HCT116 (cell line): ENCODE results near the gene AGAP1. TPM values are rescaled to one million over a fixed set of nuclear protein-coding genes. Genes with fewer than 3 reads are reported as not detected.

Source experiments
- ATAC-seq: fragments of 200-7000 bp; cut with Tn5 transposase; 2 replicates; pipeline ENCODE4 v1.9.1; 2020; ENCODE audit warnings: mild to moderate bottlenecking, moderate library complexity
- BruUV-seq: library from RNA; stranded (reverse); fragments of 400-500 nt; replicated peaks from 2 replicates; lab custom pipeline; 2021; lab: Mats Ljungman, UMichigan
- CTCF ChIA-PET: fragments of 300-600 bp; sonication (Branson Sonifier 250); formaldehyde crosslinking; loops from one replicate; lab custom pipeline; 2021; ENCODE audit warnings: antibody characterized with exemption; lab: Charles Lee
- POLR2A ChIA-PET: fragments of 300-600, 350-600 bp; sonication (Branson Sonifier 250); formaldehyde crosslinking; loops from one replicate; lab custom pipeline; 2021; ENCODE audit warnings: antibody characterized with exemption; lab: Charles Lee
- RAD21 ChIA-PET, 2 experiments: fragments of 300-600 bp; sonication (Branson Sonifier 250); formaldehyde crosslinking; loops; one replicate each; lab custom pipeline; 2023; ENCODE audit warnings: low total read pairs in 2 of 2; ENCODE audit not compliant: uncharacterized antibody in 2 of 2, unreplicated experiment in 2 of 2, low non-redundant PET in 1 of 2; lab: Charles Lee
- DNase-seq: peaks from one replicate; pipeline ENCODE4 v3.0.0-alpha.2; 2010; ENCODE audit warnings: low read depth, low spot score
- H2AFZ ChIP-seq: fragments of 200-600 bp; shearing (Covaris generic), sonication (generic); 2 replicates; pipeline ENCODE4 v1.6.1; 2017; ENCODE audit warnings: low read depth, mixed run types, mixed read lengths, antibody characterized with exemption, low read length; ENCODE audit not compliant: poor library complexity, severe bottlenecking
- H3K27ac ChIP-seq: 2 replicates; pipeline ENCODE4 v1.5.1; 2012; ENCODE audit warnings: low read depth, low read length
- H3K27me3 ChIP-seq: fragments of 200-600 bp; sonication (generic); 2 replicates; pipeline ENCODE4 v1.6.1; 2016; ENCODE audit warnings: mixed run types, low read length, mixed read lengths; ENCODE audit not compliant: insufficient read depth
- H3K36me3 ChIP-seq, 2 experiments: fragments of 200-500 bp in 1 of 2; fragments of 200-600 bp in 1 of 2; sonication (Bioruptor generic) in 1 of 2; sonication (generic) in 1 of 2; 2 replicates each; pipeline versions ENCODE4 v1.5.1 to v1.6.1; 2014 to 2016; ENCODE audit warnings: low read length in 2 of 2, inconsistent platforms in 1 of 2, mixed read lengths in 1 of 2, mixed run types in 1 of 2; ENCODE audit not compliant: insufficient read depth in 2 of 2, control insufficient read depth in 1 of 2
- H3K4me1 ChIP-seq, 2 experiments: fragments of 200-600 bp in 1 of 2; sonication (generic) in 1 of 2; 2 replicates each; pipeline versions ENCODE4 v1.5.1 to v1.6.1; 2012 to 2017; ENCODE audit warnings: low read length in 2 of 2, inconsistent platforms in 1 of 2, mild to moderate bottlenecking in 1 of 2, mixed read lengths in 1 of 2, mixed run types in 1 of 2, moderate library complexity in 1 of 2; ENCODE audit not compliant: insufficient read depth in 2 of 2, control insufficient read depth in 1 of 2
- H3K4me2 ChIP-seq: fragments of 200-600 bp; sonication (generic); 2 replicates; pipeline ENCODE4 v1.6.1; 2017; ENCODE audit warnings: mixed run types, low read length, mixed read lengths
- H3K4me3 ChIP-seq, 2 experiments: fragments of 200-600 bp in 1 of 2; sonication (generic) in 1 of 2; replicated peaks in 1 of 2; 2 replicates each; pipeline ENCODE4 v1.5.1; 2011 to 2016; ENCODE audit warnings: low read length in 2 of 2, control low read depth in 1 of 2, low read depth in 1 of 2, mild to moderate bottlenecking in 1 of 2, mixed read lengths in 1 of 2, mixed run types in 1 of 2
- H3K79me2 ChIP-seq: fragments of 200-600 bp; sonication (generic); 2 replicates; pipeline ENCODE4 v1.6.1; 2017; ENCODE audit warnings: mild to moderate bottlenecking, mixed run types, low read length, moderate library complexity, mixed read lengths; ENCODE audit not compliant: insufficient read depth
- H3K9ac ChIP-seq: fragments of 200-600 bp; sonication (generic); 2 replicates; pipeline ENCODE4 v1.6.1; 2016; ENCODE audit warnings: low read length, mixed read lengths
- H3K9me2 ChIP-seq: fragments of 200-600 bp; sonication (generic), shearing (Covaris generic); 2 replicates; pipeline ENCODE4 v1.6.1; 2017; ENCODE audit warnings: mixed run types, mild to moderate bottlenecking, moderate library complexity; ENCODE audit not compliant: insufficient read depth
- H3K9me3 ChIP-seq, 2 experiments: fragments of 200-500 bp in 1 of 2; fragments of 200-600 bp in 1 of 2; sonication (Bioruptor generic) in 1 of 2; sonication (generic) in 1 of 2; 2 replicates each; pipeline ENCODE4 v1.6.1; 2014 to 2017; ENCODE audit warnings: low read length in 2 of 2, mixed read lengths in 2 of 2, inconsistent platforms in 1 of 2, low read depth in 1 of 2, mild to moderate bottlenecking in 1 of 2, mixed run types in 1 of 2, moderate library complexity in 1 of 2; ENCODE audit not compliant: control insufficient read depth in 1 of 2, insufficient read depth in 1 of 2
- H4K20me1 ChIP-seq: fragments of 200-600 bp; sonication (generic), shearing (Covaris generic); 2 replicates; pipeline ENCODE4 v1.6.1; 2017; ENCODE audit warnings: mixed run types, mild to moderate bottlenecking, moderate library complexity; ENCODE audit not compliant: insufficient read depth
- CEBPB ChIP-seq: IDR thresholded peaks from 2 replicates; pipeline ENCODE4 v1.6.1; 2012; ENCODE audit warnings: low read depth
- CTCF ChIP-seq, 3 experiments: fragments of 200-600 bp in 1 of 3; sonication (generic) in 1 of 3; IDR thresholded peaks in 2 of 3; conservative IDR thresholded peaks in 1 of 3; 2 replicates each; pipeline ENCODE4 v1.5.1; 2012 to 2017; ENCODE audit warnings: low read depth in 2 of 3, low read length in 2 of 3, antibody characterized with exemption in 1 of 3, borderline replicate concordance in 1 of 3, control low read depth in 1 of 3, mild to moderate bottlenecking in 1 of 3, mixed read lengths in 1 of 3, mixed run types in 1 of 3, moderate library complexity in 1 of 3; ENCODE audit not compliant: insufficient read depth in 1 of 3
- EGR1 ChIP-seq: IDR thresholded peaks from 2 replicates; pipeline ENCODE4 v1.6.1; 2012; ENCODE audit warnings: low read depth
- EZH2 ChIP-seq: fragments of 200-600 bp; sonication (generic); IDR thresholded peaks from 2 replicates; pipeline ENCODE4 v1.6.1; 2017; ENCODE audit warnings: antibody characterized with exemption, mixed run types
- FOSL1 ChIP-seq: IDR thresholded peaks from 2 replicates; pipeline ENCODE4 v1.6.1; 2012; ENCODE audit warnings: low read depth
- JUND ChIP-seq: IDR thresholded peaks from 2 replicates; pipeline ENCODE4 v1.6.1; 2012
- RAD21 ChIP-seq: IDR thresholded peaks from 2 replicates; pipeline ENCODE4 v1.6.1; 2012; ENCODE audit warnings: low read depth, mild to moderate bottlenecking
- SIN3A ChIP-seq: IDR thresholded peaks from 2 replicates; pipeline ENCODE4 v1.6.1; 2012; ENCODE audit warnings: low read depth
- TCF7L2 ChIP-seq: IDR thresholded peaks from 2 replicates; pipeline ENCODE4 v1.7.0; 2011; ENCODE audit warnings: borderline replicate concordance, inconsistent platforms; ENCODE audit not compliant: insufficient read depth, insufficient read length; ENCODE audit errors: extremely low read depth
- ZFX ChIP-seq: fragments of 450-650 bp; IDR thresholded peaks from 2 replicates; pipeline ENCODE4 v1.6.1; 2017
- ZNF274 ChIP-seq: fragments of 200-500 bp; sonication (Bioruptor generic); IDR thresholded peaks from 2 replicates; pipeline ENCODE4 v1.6.1; 2014; ENCODE audit warnings: mild to moderate bottlenecking, low read depth, low read length, inconsistent platforms
- intact Hi-C: fragments of 100-400 bp; cut with micrococcal nuclease; formaldehyde crosslinking; loops from 2 replicates; pipeline ENCODE4 v1.10.0; 2022
- total RNA-seq: library from RNA; stranded (reverse); gene quantifications from one replicate; pipeline ENCODE4 v1.2.1, GENCODE V29; 2021; ENCODE audit not compliant: unreplicated experiment
- TF ChIP-seq, protein P1 (sequence below): IDR thresholded peaks from 2 replicates; pipeline ENCODE4 v1.6.1; 2011; ENCODE audit warnings: mild to moderate bottlenecking, low read length, moderate library complexity; ENCODE audit not compliant: insufficient replicate concordance; ENCODE audit errors: extremely low read depth
- TF ChIP-seq, protein P2 (sequence below): IDR thresholded peaks from 2 replicates; pipeline ENCODE4 v1.6.1; 2012; ENCODE audit warnings: low read depth

Gene AGAP1
- total RNA-seq, 1 experiment from 2014 or later = 43.8 TPM

GRCh38 chr2:235523021-235523420, 29.2 kb downstream of the AGAP1 start:
- Histone ChIP-seq H2AFZ (no peak overlapping the region), H3K9me3 (no peaks in the 10 kb centered on the region), H3K27ac (no peak overlapping the region), H3K27me3 (no peaks in the 10 kb centered on the region), H3K79me2 (peaks cover 91% of the 10 kb centered on the region), H3K4me2 (no peak overlapping the region), H3K4me3 (no peak overlapping the region), H4K20me1 (peaks cover 12% of the 10 kb centered on the region; the same call in 1 of the 2 replicates), H3K9me2 (no peaks in the 10 kb centered on the region), H3K4me1 (peaks cover 4 to 5% of the 10 kb centered on the region in 2 experiments), H3K9ac (no peak overlapping the region), H3K36me3 (no peaks in the 10 kb centered on the region)
- TF ChIP-seq, protein P1, sequence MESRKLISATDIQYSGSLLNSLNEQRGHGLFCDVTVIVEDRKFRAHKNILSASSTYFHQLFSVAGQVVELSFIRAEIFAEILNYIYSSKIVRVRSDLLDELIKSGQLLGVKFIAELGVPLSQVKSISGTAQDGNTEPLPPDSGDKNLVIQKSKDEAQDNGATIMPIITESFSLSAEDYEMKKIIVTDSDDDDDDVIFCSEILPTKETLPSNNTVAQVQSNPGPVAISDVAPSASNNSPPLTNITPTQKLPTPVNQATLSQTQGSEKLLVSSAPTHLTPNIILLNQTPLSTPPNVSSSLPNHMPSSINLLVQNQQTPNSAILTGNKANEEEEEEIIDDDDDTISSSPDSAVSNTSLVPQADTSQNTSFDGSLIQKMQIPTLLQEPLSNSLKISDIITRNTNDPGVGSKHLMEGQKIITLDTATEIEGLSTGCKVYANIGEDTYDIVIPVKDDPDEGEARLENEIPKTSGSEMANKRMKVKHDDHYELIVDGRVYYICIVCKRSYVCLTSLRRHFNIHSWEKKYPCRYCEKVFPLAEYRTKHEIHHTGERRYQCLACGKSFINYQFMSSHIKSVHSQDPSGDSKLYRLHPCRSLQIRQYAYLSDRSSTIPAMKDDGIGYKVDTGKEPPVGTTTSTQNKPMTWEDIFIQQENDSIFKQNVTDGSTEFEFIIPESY = no peak
- TF ChIP-seq ZFX (no peak), ZNF274 (no peak), JUND (no peak), SIN3A (no peak), EZH2 (no peak), CEBPB (no peak), FOSL1 (no peak), TCF7L2 (no peak), RAD21 (no peak), CTCF (IDR thresholded peaks at IDR 0.05 in 2 of 3, conservative IDR thresholded peaks at IDR 0.05 in 1 of 3; ENCODE audit: borderline replicate concordance in 1 of 3, insufficient read depth in 1 of 3, low read depth in 2 of 3, low read length in 2 of 3) (no peak), EGR1 (no peak)
- TF ChIP-seq, protein P2, sequence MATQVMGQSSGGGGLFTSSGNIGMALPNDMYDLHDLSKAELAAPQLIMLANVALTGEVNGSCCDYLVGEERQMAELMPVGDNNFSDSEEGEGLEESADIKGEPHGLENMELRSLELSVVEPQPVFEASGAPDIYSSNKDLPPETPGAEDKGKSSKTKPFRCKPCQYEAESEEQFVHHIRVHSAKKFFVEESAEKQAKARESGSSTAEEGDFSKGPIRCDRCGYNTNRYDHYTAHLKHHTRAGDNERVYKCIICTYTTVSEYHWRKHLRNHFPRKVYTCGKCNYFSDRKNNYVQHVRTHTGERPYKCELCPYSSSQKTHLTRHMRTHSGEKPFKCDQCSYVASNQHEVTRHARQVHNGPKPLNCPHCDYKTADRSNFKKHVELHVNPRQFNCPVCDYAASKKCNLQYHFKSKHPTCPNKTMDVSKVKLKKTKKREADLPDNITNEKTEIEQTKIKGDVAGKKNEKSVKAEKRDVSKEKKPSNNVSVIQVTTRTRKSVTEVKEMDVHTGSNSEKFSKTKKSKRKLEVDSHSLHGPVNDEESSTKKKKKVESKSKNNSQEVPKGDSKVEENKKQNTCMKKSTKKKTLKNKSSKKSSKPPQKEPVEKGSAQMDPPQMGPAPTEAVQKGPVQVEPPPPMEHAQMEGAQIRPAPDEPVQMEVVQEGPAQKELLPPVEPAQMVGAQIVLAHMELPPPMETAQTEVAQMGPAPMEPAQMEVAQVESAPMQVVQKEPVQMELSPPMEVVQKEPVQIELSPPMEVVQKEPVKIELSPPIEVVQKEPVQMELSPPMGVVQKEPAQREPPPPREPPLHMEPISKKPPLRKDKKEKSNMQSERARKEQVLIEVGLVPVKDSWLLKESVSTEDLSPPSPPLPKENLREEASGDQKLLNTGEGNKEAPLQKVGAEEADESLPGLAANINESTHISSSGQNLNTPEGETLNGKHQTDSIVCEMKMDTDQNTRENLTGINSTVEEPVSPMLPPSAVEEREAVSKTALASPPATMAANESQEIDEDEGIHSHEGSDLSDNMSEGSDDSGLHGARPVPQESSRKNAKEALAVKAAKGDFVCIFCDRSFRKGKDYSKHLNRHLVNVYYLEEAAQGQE = no peak
- ChIA-PET RAD21 (no interaction called here), POLR2A (no interaction called here), CTCF (no interaction called here)
- intact Hi-C loops = no loop called here
- no peak for ATAC-seq
- BruUV-seq = no TSS peak
- DNase-seq = no peak
